GM12878 (cell line): Measurements from ENCODE around the gene NTF3.

Experiments
- CBX3 ChIP-seq: fragments of 200-600 bp; sonication (generic); IDR thresholded peaks from 2 replicates; pipeline ENCODE4 v1.6.1; 2016; ENCODE audit warnings: low read depth, borderline replicate concordance
- CREM ChIP-seq: IDR thresholded peaks from 2 replicates; pipeline ENCODE4 v1.6.1; 2014; ENCODE audit warnings: antibody characterized with exemption, low read depth
- CTCF ChIP-seq, 3 experiments: IDR thresholded peaks in 2 of 3; conservative IDR thresholded peaks in 1 of 3; 2 replicates each; pipeline ENCODE4 v1.5.1; 2011; ENCODE audit warnings: low read depth in 3 of 3, low read length in 3 of 3, mild to moderate bottlenecking in 3 of 3, control low read depth in 2 of 3, moderate library complexity in 2 of 3, inconsistent platforms in 1 of 3, mixed read lengths in 1 of 3; ENCODE audit not compliant: control insufficient read depth in 2 of 3, insufficient read depth in 1 of 3; ENCODE audit errors: extremely low read depth in 1 of 3
- FOXK2 ChIP-seq: fragments of 450-650 bp; IDR thresholded peaks from 2 replicates; pipeline ENCODE4 v1.6.1; 2017; ENCODE audit warnings: mild to moderate bottlenecking, moderate library complexity
- HCFC1 ChIP-seq: fragments of 150-350 bp; IDR thresholded peaks from 2 replicates; pipeline ENCODE4 v1.6.1; 2014; ENCODE audit warnings: low read length
- JUNB ChIP-seq: IDR thresholded peaks from 2 replicates; pipeline ENCODE4 v1.6.1; 2016; ENCODE audit warnings: antibody characterized with exemption, mild to moderate bottlenecking
- MTA3 ChIP-seq: IDR thresholded peaks from 2 replicates; pipeline ENCODE4 v1.6.1; 2012; ENCODE audit warnings: low read length, inconsistent platforms, borderline replicate concordance
- NRF1 ChIP-seq: conservative IDR thresholded peaks from 2 replicates; pipeline ENCODE4 v1.6.1; 2011; ENCODE audit warnings: mild to moderate bottlenecking, low read depth, low read length, improper control_type of control experiment
- POLR2A ChIP-seq: IDR thresholded peaks from 2 replicates; pipeline ENCODE4 v1.6.1; 2011; ENCODE audit warnings: low read depth, mild to moderate bottlenecking, low read length
- RELB ChIP-seq: fragments of 450-650 bp; IDR thresholded peaks from 2 replicates; pipeline ENCODE4 v1.6.1; 2017; ENCODE audit warnings: low read depth, mild to moderate bottlenecking, moderate library complexity
- REST ChIP-seq: IDR thresholded peaks from 2 replicates; pipeline ENCODE4 v1.6.1; 2012; ENCODE audit warnings: mild to moderate bottlenecking, low read depth, low read length
- RFX5 ChIP-seq: IDR thresholded peaks from 2 replicates; pipeline ENCODE4 v1.6.1; 2011; ENCODE audit warnings: low read depth, low read length, improper control_type of control experiment
- SUZ12 ChIP-seq: fragments of 200-600 bp; sonication (generic); IDR thresholded peaks from one replicate; pipeline ENCODE4 v1.6.1; 2018; ENCODE audit warnings: antibody characterized with exemption, mild to moderate bottlenecking; ENCODE audit not compliant: unreplicated experiment
- TCF12 ChIP-seq: IDR thresholded peaks from 2 replicates; pipeline ENCODE4 v1.6.1; 2011; ENCODE audit warnings: low read depth, mild to moderate bottlenecking, low read length

GRCh38 chr12:5476356-5476755, 44.4 kb downstream of the NTF3 start:
- TF ChIP-seq CBX3 (no peak), CTCF (IDR thresholded peaks at IDR 0.05 in 2 of 3, conservative IDR thresholded peaks at IDR 0.05 in 1 of 3; ENCODE audit: control insufficient read depth in 2 of 3, extremely low read depth in 1 of 3, insufficient read depth in 1 of 3, low read depth in 3 of 3, low read length in 3 of 3) (no peak), MTA3 (no peak), RFX5 (no peak), HCFC1 (no peak), TCF12 (no peak), NRF1 (no peak), JUNB (no peak), POLR2A (no peak), RELB (no peak), SUZ12 (no peak), FOXK2 (no peak), REST (no peak), CREM (no peak)
